PFSK-1 (cell line): ENCODE data around the gene TRIM33.

ENCODE experiments used
- FOXP2 ChIP-seq: optimal IDR thresholded peaks from 2 replicates; pipeline ENCODE3; 2011; ENCODE audit warnings: borderline replicate concordance, control low read depth, inconsistent platforms; ENCODE audit not compliant: insufficient read depth; ENCODE audit errors: extremely low read length, extremely low read depth
- POLR2AphosphoS5 ChIP-seq: IDR thresholded peaks from 2 replicates; pipeline ENCODE4 v1.6.1; 2012; ENCODE audit warnings: low read depth, mild to moderate bottlenecking, control low read depth, low read length, moderate library complexity
- SIN3A ChIP-seq: IDR thresholded peaks from 2 replicates; pipeline ENCODE4 v1.6.1; 2012; ENCODE audit warnings: mild to moderate bottlenecking, low read length, moderate library complexity, borderline replicate concordance; ENCODE audit not compliant: insufficient read depth
- TAF1 ChIP-seq: IDR thresholded peaks from 2 replicates; pipeline ENCODE4 v1.6.1; 2012; ENCODE audit warnings: low read length, control low read depth, borderline replicate concordance; ENCODE audit not compliant: insufficient read depth
- TF ChIP-seq, protein P1 (sequence below), 2 experiments: IDR thresholded peaks; 2 replicates each; pipeline versions ENCODE4 v1.6.1 to v1.8.0; 2011 to 2012; ENCODE audit warnings: low read depth in 2 of 2, low read length in 2 of 2, control low read depth in 1 of 2, inconsistent platforms in 1 of 2, mild to moderate bottlenecking in 1 of 2, moderate library complexity in 1 of 2; ENCODE audit not compliant: insufficient read depth in 1 of 2

TRIM33 gene

DNA sequence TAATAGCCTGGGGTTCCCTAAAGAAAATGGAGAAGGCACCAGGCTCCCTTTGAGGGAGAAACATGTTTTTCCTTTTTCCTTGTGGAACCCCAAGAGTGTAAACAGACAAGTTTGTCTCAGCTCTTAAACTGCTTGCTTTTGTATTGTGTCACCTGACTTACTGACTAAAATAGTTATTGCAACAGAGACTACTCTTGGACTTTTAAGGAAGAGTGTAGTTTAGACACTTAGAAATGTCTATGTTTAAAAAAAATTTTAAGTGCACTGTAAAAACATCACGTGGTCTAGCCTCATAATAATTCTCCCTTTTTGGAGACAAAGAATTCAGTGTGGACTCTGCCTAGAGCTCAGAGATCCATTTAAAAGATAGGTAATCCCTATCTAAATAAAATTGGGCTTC is 141.1 kb downstream of the TRIM33 start:
- no peak for TF ChIP-seq FOXP2
- TF ChIP-seq, protein P1, sequence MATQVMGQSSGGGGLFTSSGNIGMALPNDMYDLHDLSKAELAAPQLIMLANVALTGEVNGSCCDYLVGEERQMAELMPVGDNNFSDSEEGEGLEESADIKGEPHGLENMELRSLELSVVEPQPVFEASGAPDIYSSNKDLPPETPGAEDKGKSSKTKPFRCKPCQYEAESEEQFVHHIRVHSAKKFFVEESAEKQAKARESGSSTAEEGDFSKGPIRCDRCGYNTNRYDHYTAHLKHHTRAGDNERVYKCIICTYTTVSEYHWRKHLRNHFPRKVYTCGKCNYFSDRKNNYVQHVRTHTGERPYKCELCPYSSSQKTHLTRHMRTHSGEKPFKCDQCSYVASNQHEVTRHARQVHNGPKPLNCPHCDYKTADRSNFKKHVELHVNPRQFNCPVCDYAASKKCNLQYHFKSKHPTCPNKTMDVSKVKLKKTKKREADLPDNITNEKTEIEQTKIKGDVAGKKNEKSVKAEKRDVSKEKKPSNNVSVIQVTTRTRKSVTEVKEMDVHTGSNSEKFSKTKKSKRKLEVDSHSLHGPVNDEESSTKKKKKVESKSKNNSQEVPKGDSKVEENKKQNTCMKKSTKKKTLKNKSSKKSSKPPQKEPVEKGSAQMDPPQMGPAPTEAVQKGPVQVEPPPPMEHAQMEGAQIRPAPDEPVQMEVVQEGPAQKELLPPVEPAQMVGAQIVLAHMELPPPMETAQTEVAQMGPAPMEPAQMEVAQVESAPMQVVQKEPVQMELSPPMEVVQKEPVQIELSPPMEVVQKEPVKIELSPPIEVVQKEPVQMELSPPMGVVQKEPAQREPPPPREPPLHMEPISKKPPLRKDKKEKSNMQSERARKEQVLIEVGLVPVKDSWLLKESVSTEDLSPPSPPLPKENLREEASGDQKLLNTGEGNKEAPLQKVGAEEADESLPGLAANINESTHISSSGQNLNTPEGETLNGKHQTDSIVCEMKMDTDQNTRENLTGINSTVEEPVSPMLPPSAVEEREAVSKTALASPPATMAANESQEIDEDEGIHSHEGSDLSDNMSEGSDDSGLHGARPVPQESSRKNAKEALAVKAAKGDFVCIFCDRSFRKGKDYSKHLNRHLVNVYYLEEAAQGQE (IDR thresholded peaks at IDR 0.05; ENCODE audit: insufficient read depth in 1 of 2, low read depth in 2 of 2, low read length in 2 of 2): no peak

DNA sequence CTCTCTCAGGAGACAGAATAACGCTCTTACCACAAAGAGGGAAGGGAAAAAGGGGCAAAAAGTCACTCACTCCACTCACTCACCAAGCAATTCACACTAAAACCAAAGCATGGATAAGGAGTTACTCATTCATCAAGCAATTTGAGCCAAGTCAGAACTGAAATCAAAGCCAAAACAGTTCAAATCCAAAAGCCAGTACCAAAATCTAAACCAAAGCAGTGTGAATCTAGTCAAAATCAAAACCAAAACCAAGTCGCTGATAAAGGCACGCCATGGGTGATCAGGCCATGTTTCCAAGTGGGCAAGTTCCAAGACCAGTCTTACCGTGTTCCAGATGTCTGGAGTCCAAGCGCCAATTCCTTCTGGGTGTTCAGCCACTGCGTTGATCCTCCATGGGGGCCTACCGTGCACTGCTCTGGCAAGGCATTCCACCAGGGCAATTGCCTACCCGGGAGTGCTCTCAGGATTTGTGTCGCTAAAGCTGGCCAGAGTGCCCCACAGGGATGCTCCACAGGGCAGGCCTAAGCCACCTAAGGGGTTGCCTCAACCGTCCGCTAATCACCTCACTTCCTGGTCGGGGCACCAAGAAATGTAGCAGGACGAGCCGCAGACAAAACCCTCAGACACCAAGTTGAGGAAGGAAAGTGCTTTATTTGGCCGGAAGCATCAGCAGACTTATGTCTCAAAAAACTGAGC is 142.3 kb downstream of the TRIM33 start:
- no peak for TF ChIP-seq FOXP2
- TF ChIP-seq TAF1: no peak
- TF ChIP-seq SIN3A: no peak
- TF ChIP-seq POLR2AphosphoS5: no peak
- TF ChIP-seq, protein P1 (IDR thresholded peaks at IDR 0.05; ENCODE audit: insufficient read depth in 1 of 2, low read depth in 2 of 2, low read length in 2 of 2): no peak

DNA sequence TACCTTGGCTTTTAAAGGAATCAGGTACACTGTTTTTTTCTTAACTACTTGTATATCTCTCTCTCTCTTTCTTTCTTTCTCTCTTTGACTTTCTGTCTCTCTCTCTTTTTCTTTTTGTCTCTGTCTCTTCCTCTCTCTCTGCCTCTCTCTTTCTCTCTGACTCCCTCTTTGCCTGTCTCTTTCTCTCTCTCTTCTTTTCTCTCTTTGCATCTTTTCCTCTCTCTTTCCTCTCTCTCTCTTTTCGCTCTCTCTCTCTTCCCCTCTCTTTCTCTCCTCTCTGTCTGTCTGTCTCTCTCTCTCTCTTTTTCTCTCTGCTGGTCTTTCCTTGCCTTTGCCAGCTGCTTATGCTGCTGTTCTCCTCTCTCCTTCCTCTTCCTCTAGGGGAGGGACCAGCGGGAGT is 143.2 kb downstream of the TRIM33 start:
- no peak for TF ChIP-seq FOXP2
- TF ChIP-seq SIN3A: no peak
- TF ChIP-seq POLR2AphosphoS5: no peak
- TF ChIP-seq TAF1: no peak
- TF ChIP-seq, protein P1 (IDR thresholded peaks at IDR 0.05; ENCODE audit: insufficient read depth in 1 of 2, low read depth in 2 of 2, low read length in 2 of 2): no peak

DNA sequence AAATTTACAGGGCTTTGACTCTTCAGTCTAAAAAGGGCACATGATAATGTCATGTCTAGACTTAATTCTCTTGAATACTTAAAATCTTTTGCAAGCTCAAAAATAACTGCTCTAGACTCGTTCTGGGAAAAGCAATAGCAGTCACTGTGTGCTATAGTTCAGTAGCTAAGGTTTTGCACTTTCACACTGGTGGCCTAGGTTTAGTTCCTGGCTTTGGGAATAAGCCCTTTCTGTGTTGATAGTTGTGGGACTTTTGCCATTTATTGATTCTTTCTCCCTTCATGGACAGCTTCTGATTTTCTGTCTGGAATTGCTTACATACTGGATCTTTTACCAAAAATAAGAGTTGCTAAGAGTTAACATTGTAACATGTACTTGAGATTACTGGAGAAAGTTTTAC is 151.2 kb downstream of the TRIM33 start:
- TF ChIP-seq, protein P1 (IDR thresholded peaks at IDR 0.05; ENCODE audit: insufficient read depth in 1 of 2, low read depth in 2 of 2, low read length in 2 of 2): no peak
- TF ChIP-seq POLR2AphosphoS5: no peak
- no peak for TF ChIP-seq TAF1
- no peak for TF ChIP-seq FOXP2
- TF ChIP-seq SIN3A: no peak

DNA sequence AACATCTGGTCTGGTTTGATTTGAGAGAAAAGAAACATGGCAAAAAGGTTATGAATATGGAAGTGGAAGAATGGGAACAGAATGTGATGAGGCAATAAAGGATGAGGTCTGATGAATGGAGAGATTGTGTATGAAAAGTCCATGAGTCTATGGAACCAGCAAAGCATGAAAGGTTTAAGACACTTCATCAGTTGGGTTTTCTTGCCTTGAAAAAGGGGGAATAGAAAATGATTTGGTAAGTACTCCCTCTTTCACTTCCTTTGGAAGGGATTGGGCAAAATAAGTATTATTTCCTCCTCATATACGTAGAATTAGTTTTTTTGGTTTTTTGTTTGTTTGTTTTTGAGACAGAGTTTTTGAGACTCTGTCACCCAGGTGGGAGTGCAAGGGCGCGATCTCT is 155.8 kb downstream of the TRIM33 start:
- no peak for TF ChIP-seq TAF1
- TF ChIP-seq, protein P1 (IDR thresholded peaks at IDR 0.05; ENCODE audit: insufficient read depth in 1 of 2, low read depth in 2 of 2, low read length in 2 of 2): no peak
- no peak for TF ChIP-seq FOXP2
- TF ChIP-seq POLR2AphosphoS5: no peak
- TF ChIP-seq SIN3A: no peak
